LHCN-M2 (cell line): ENCODE measurements around the gene SMIM36. TPM values are rescaled to one million over a fixed set of nuclear protein-coding genes. Genes with fewer than 3 reads are reported as not detected.
A peak's percentile ranks its signal among the peaks of the same experiment; 100 is the strongest.
"Not testable (repeated sequence)": the region's sequence is repeated elsewhere in the genome, so short reads cannot be mapped to it uniquely, and the experiment has no call there.

Experiments
- DNase-seq: peaks from one replicate; pipeline ENCODE4 v3.0.0-alpha.2; 2012; ENCODE audit warnings: low read depth
- total RNA-seq: library from RNA; depleted of rRNA; stranded (reverse); fragments of >200 nt; gene quantifications from 2 replicates; pipeline ENCODE4 v1.2.3, GENCODE V29; 2014

The SMIM36 gene
- total RNA-seq, 1 experiment from 2014 or later: not detected

DNA sequence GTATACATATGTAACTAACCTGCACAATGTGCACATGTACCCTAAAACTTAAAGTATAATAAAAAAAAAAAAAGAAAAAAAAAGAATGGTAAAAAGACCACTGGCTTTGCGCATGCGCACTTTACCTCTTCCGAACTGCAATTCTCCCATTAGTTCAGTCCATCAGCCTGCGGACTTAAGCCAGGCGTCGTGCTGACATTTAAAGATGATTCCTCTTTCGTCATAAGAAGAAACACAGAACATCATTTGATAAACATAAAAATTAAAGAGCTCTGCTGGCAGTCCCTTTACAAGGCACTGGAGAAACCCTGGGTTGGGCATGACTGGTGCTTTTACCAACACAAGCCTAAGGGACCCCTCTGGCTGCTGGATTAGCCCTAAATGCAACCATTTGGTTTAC lies 3.6 kb downstream of the SMIM36 start:
- not testable (repeated sequence) for DNase-seq

DNA sequence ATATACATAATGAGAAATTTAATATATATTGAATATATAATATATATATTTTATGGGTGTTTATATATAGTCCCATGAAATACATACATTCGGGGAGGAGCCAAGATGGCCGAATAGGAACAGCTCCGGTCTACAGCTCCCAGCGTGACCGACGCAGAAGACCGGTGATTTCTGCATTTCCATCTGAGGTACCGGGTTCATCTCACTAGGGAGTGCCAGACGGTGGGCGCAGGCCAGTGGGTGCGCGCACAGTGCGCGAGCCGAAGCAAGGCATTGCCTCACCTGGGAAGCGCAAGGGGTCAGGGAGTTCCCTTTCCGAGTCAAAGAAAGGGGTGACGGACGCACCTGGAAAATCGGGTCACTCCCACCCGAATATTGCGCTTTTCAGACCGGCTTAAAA lies 9.6 kb downstream of the SMIM36 start:
- not testable (repeated sequence) for DNase-seq

DNA sequence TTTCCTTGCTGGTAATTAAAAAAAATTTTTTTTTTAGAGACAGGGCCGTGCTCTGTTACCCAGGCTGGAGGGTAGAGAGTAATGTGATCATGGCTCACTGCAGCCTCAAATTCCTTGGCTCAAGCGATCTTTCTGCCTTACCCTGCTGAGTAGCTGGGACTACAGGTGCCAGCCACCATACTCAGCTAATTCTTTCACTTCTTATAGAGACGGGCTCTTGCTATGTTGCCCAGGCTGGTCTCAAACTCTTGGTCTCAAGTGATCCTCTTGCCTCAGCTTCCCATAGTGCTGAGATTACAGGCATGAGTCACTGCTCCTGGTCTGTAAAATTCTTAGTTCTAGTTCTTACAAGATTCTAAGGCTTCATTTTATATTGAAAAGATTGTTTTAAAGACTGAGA lies 11.1 kb downstream of the SMIM36 start:
- DNase-seq: no peak

- peak; percentile 29 for DNase-seq
Observed at GRCh38 chr17:55496094-55496881, 15.0 kb downstream of the SMIM36 start.

GRCh38 chr17:55495239-55495638 lies 16.0 kb downstream of the SMIM36 start:
- DNase-seq: no peak

- DNase-seq: no peak
Observed at GRCh38 chr17:55492781-55493341, 18.4 kb downstream of the SMIM36 start.

GRCh38 chr17:55490376-55490775 lies 20.9 kb downstream of the SMIM36 start:
- no peak for DNase-seq

DNA sequence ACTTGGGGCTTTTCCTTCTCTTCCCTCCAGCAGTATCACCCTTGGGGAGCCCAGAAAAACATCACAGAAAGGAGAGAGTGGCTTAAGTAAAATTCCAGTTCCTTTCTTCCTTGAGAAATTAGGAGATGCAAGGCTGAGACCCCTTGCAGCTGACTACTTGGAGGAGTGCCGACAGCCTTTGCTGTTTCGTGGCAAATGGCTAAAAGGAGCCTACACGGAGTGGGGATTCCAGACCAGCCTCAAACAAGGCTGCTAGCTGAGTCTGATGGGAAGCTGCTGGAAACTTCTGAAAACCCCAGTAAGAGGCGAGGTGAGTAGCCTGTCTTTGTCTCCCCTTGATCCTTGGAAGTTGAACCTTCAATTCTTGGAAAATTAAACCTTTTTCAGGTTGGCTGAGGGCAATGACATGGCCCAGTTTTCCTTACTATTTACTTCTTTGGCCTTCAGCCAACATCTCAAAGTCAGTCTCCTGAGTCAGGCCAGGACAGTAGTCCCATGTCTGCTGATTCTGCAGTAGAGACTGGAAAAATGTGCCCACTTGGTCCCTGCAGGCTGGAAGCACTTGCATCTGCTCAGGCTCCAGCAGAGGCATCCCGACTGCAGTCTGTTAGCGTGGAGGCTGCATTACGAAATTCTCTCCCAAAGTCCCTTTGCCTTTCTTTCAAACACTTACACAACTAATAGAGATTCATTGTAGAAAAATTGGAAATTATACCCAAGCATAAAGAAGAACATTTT lies 23.4 kb downstream of the SMIM36 start:
- peak; percentile 2 for DNase-seq

DNA sequence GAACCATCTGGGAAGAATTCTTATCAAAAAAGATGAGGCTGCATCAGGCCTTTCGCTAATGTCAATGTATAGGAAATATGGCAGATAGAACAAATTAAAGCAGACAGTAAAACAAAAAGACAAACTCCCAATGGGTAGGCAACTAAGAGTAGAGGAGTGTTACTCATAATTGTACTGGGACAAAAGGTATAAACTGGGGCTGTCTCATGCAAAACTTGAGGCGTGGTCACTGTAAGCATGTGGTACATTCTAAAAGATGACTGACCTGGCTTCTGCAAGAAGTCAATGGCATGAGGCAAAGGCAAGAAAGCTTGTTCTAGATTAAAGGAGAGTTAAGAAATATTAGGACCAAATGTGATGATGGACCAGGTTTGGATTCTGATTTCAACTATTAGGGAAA lies 26.7 kb downstream of the SMIM36 start:
- DNase-seq: no peak

DNA sequence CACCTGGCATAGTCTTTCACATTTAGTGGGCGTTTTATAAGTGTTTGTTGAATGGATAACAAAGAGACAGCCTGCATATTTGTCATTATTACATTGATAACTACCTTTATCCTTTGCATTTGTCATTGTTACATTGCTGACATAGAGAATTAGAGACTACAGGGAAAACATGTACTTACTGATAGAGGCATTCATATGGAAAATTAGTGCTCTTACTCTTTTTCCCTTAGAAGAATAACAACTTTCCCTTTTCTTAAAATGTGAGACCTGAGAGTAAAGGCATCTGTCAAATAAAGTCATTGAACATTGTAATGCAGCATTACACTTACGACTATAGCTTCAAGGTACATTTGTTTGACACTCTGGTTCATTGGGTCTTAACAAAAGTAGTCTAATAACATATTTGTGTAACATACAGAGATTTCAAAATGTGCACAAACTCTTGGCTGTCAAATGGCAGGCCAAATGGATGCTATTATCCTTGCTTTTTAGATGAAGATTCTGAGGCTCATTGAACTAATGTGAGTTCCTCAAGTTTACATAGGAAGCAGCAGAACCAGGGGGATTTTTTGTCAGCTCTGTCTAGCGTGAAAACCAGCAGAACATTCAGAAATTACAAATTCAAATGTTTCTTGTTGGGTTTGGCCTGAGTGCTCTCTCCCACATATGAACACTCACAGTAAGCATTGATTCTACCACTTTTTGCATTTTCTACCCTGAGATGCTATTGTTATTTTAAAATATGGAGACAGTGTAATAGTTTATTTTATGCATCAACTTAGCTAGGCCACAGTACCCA lies 28.5 kb downstream of the SMIM36 start:
- DNase-seq: no peak

DNA sequence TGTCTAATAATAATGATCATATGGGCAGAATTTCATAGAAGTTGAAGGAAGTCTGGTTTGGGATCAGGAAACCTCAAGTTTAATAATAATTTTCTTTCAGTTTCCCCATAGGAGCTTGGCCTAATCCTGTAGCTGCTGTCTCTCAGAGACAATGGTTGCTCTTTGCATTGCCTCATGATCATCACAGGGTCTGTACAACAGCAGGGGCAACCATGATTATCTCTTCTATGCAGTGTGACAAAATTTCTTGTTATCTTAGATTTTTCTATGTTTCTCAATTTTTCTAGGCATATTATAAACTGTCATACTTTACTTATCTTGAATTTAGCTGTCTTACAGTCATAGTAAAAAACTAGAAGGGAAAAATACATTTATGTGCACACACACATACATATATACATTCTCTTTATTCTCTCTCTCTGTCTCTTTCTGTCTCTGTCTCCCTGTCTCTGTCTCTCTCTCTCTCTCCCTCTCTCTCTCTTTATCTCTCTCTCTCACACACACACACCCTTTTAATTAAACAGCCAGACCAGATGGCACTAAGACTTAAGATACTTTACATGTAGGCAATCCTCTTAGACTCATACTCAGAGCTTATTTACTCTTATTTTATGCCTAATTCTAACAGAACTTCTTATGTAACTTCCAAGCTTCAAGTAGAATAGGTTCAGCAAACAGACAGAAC lies 30.5 kb downstream of the SMIM36 start:
- DNase-seq: no peak

DNA sequence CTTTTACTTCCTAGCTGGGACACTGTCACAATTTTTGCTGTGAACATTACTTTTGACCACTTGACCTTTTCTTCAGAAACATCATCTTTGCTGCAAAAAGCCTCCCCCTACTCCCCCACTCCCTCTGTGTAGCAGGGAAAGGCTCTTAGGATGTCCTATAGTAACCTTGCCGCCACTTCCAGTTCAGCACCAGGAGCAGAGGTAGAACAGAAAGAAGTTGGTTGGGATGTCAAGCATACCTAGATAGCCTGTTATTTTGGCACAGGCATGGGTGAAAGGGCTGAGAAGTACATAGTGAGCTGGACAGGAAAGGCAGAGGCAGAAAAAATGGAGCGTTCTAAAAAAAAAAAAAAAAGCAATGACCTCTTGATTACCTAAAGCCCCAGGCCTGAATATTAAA lies 31.3 kb downstream of the SMIM36 start:
- DNase-seq: no peak

DNA sequence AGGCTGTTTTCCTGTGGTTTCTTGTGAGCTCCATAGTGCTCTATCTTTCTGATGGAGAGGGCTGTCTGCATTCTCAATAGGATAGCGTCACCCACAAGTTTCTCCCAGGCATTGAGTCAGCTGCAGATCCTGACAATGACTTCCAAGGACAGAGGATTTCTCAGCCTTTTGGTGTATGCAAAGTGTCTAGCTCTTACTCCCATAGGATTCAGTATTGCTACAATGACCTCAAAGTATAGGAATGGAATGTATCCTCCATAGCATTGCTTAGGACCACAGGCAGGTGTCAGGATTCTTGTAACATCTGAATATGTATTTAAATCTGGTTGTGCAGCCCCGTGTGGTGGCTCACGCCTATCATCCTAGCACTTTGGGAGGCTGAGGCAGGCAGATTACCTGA lies 32.3 kb downstream of the SMIM36 start:
- peak; percentile 20 for DNase-seq

DNA sequence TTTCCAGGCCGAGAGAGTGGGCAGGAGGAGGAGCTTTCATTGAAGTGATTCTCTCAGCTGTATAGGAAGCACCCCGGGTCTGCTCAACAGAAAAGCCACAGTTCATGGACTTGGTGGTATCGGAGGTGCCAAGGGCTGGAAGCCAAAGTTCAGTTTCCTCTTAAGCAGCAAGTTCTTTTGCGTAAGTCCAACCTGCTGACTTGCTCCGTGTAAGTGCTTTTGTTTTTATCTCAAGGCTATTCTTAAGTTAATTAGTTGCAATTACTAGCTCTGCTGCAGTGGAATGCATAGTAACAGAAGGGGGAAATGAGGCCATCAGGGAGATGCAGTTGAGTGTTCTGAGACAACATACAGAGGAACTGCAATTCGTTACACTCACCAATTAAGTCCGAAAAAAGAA lies 44.6 kb downstream of the SMIM36 start:
- no peak for DNase-seq

GRCh38 chr17:55465771-55466170 lies 45.5 kb downstream of the SMIM36 start:
- not testable (repeated sequence) for DNase-seq

GRCh38 chr17:55463600-55463999 lies 47.7 kb downstream of the SMIM36 start:
- DNase-seq: no peak

GRCh38 chr17:55462711-55463110 lies 48.5 kb downstream of the SMIM36 start:
- peak; percentile 52 for DNase-seq

GRCh38 chr17:55462234-55462633 lies 49.0 kb downstream of the SMIM36 start:
- DNase-seq: no peak

DNA sequence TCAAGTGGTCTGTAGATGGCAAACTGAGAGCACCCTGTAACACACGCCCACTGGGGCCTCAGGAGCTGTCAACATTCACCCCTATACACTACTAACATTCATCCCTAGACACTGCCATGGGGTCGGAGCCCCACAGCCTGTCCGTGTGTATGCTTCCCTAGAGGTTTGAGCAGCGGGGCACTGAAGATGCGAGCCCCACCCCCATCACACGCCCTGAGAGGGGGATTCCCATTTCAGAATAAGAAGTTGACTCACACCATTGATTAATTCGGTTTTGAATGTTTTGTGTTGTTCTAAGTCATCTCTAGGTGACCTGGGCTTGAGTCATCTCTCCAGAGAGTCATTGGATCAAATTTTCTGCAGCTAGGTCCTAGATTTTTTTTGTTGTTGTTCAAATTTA lies 52.3 kb downstream of the SMIM36 start:
- DNase-seq: peak; percentile 86

DNA sequence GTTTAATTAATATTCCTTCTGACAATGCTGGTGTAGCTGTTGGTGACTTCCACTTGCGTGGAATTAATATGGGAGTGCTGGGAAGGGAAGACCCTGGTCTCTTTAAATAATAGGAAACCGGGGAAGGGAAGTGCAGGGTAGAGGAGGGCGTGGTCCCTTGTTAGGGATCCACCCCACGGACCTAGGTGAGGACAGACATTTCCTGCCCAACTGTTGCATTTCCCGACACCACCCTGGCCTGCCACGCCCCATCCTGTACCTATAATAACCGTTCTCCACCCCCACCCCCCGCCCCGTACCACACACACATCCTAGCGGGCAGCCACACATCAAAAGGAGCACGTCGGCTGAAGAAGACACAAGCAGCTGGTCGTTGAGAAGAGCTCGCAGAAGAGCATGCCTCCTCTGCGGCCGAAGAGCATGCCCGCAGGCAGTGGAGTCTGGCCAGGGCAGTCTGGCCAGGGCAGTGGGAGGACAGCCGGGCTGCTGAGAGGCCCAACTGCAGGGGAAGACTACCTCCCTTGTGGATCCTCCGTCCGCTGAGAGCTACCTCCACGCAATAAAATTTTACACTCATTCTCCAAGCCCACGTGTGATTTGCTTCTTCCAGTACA lies 52.9 kb downstream of the SMIM36 start:
- DNase-seq: no peak
